Posterior cingulate gyrus (tissue), 11 donors: Measurements from ENCODE around the gene KCNK1.
"Not testable (repeated sequence)": the region's sequence is repeated elsewhere in the genome, so short reads cannot be mapped to it uniquely, and the experiment has no call there.

Experiments used
- DNase-seq, 10 donors: peaks; one replicate each; pipeline versions ENCODE4 v3.0.0 to v3.0.0-alpha.2; 2020 to 2021; ENCODE audit warnings: mixed read lengths in 3 of 10
- intact Hi-C: fragments of 100-400 bp; cut with DNase I; formaldehyde crosslinking; loops from one replicate; pipeline ENCODE4 v1.15.1; 2023

The KCNK1 gene

GRCh38 chr1:233607252-233608119 lies 6.4 kb upstream of the KCNK1 start:
- intact Hi-C loops, result no loop called here
- no peak for DNase-seq

GRCh38 chr1:233608988-233609387 lies 4.9 kb upstream of the KCNK1 start:
- intact Hi-C loops, result no loop called here

GRCh38 chr1:233609926-233610325 lies 4.0 kb upstream of the KCNK1 start:
- DNase-seq, result no peak
- intact Hi-C loops, result loop anchor here (5.0 kb wide), 1 partner anchor 182 kb away; no protein-coding TSS in a partner anchor

More at GRCh38 chr1:233608988-233609387, 4.9 kb upstream of the KCNK1 start:
- DNase-seq, result no peak

- DNase-seq, result no peak
- intact Hi-C loops, result loop anchor here (5.0 kb wide), 1 partner anchor 182 kb away; no protein-coding TSS in a partner anchor
Observed at GRCh38 chr1:233610628-233611027, 3.3 kb upstream of the KCNK1 start.

- DNase-seq, result not testable (repeated sequence)
- intact Hi-C loops, result loop anchor here (5.0 kb wide), 1 partner anchor 181 kb away; no protein-coding TSS in a partner anchor
Observed at GRCh38 chr1:233611363-233611762, 2.5 kb upstream of the KCNK1 start.

GRCh38 chr1:233614173-233614742 lies 352 bp downstream of the KCNK1 start:
- intact Hi-C loops, result loop anchor here (5.0 kb wide), 1 partner anchor 178 kb away; no protein-coding TSS in a partner anchor
- DNase-seq, result peak in 7 of 10 donors; percentile 16 to 88 (median 38)

GRCh38 chr1:233614743-233615521 lies 1.0 kb downstream of the KCNK1 start:
- peak in 4 of 10 donors; percentile 20 to 84 (median 52) for DNase-seq
- intact Hi-C loops, result loop anchor here (5.0 kb wide), 1 partner anchor 177 kb away; no protein-coding TSS in a partner anchor

GRCh38 chr1:233615571-233615970 lies 1.7 kb downstream of the KCNK1 start:
- intact Hi-C loops, result no loop called here
- DNase-seq, result no peak

GRCh38 chr1:233617025-233617424 lies 3.1 kb downstream of the KCNK1 start:
- intact Hi-C loops, result no loop called here
- no peak for DNase-seq

- peak in 1 of 10 donors; percentile 32 for DNase-seq
- intact Hi-C loops, result not testable (repeated sequence)
Observed at GRCh38 chr1:233619414-233619813, 5.5 kb downstream of the KCNK1 start.

GRCh38 chr1:233620065-233620464 lies 6.2 kb downstream of the KCNK1 start:
- intact Hi-C loops, result no loop called here
- no peak for DNase-seq

- DNase-seq, result no peak
- intact Hi-C loops, result no loop called here
Observed at GRCh38 chr1:233621923-233622322, 8.0 kb downstream of the KCNK1 start.

- intact Hi-C loops, result no loop called here
- DNase-seq, result no peak
Observed at GRCh38 chr1:233624289-233624688, 10.4 kb downstream of the KCNK1 start.

- no peak for DNase-seq
Observed at GRCh38 chr1:233625087-233625486, 11.2 kb downstream of the KCNK1 start.

GRCh38 chr1:233625510-233625981 lies 11.6 kb downstream of the KCNK1 start:
- no peak for DNase-seq
- intact Hi-C loops, result no loop called here

More at GRCh38 chr1:233625087-233625486, 11.2 kb downstream of the KCNK1 start:
- intact Hi-C loops, result no loop called here

- DNase-seq, result peak in 8 of 10 donors; percentile 49 to 92 (median 63)
- intact Hi-C loops, result no loop called here
Observed at GRCh38 chr1:233627376-233627775, 13.5 kb downstream of the KCNK1 start.

- intact Hi-C loops, result no loop called here
- DNase-seq, result no peak
Observed at GRCh38 chr1:233627823-233628222, 13.9 kb downstream of the KCNK1 start.

- intact Hi-C loops, result no loop called here
- peak in 7 of 10 donors; percentile 21 to 89 (median 55) for DNase-seq
Observed at GRCh38 chr1:233629305-233629935, 15.5 kb downstream of the KCNK1 start.

GRCh38 chr1:233631810-233632405 lies 18.0 kb downstream of the KCNK1 start:
- intact Hi-C loops, result no loop called here
- peak in 1 of 10 donors; percentile 63 for DNase-seq

- no peak for DNase-seq
- intact Hi-C loops, result no loop called here
Observed at GRCh38 chr1:233632436-233632835, 18.5 kb downstream of the KCNK1 start.
